GM18858 (cell line): ENCODE data around the gene ABHD12.

Experiments
- ATAC-seq: cut with Tn5 transposase; IDR thresholded peaks from one replicate; pipeline ENCODE4 v1.9.1; 2021; ENCODE audit not compliant: unreplicated experiment

ABHD12 gene

GRCh38 chr20:25280051-25280573 is 110.5 kb downstream of the ABHD12 start:
- ATAC-seq = no peak

GRCh38 chr20:25279403-25279802 is 111.2 kb downstream of the ABHD12 start:
- no peak for ATAC-seq

DNA sequence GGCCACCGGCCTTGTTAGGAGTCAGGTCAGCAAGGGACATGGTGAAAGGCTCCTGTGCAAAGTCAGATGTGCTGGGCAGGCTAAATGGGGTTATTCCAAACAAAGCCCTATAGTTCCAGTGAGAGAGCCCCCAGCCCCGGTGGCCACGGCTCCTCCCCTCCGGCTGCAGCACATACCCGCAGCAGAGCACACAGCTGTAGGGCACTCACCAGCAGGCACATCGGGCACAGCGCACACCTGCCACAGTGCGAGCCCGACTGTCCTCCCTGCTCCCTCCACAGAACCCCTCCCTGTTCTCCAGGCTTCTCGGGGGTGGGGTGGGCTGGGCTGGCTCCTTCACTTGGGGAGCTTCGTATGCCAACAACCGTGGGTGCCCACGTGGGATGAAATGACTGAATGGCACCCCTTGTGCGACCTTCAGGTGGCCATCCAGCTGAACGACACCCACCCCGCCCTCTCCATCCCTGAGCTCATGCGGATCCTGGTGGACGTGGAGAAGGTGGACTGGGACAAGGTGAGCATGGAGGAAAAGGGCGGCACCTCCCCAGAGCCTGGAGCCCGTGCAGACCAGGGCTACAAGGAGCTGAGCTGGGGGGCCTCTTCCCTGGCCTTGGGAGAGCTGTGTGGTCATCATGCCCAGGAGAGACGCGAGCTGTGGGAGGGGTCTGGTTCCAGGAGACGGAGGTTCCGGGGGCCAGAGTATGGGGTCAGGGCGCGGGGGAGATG is 111.8 kb downstream of the ABHD12 start:
- no peak for ATAC-seq

GRCh38 chr20:25277941-25278521 is 112.6 kb downstream of the ABHD12 start:
- ATAC-seq = no peak

- ATAC-seq = no peak
Measured at GRCh38 chr20:25277051-25277801, 113.4 kb downstream of the ABHD12 start.

GRCh38 chr20:25276533-25277050 is 114.0 kb downstream of the ABHD12 start:
- no peak for ATAC-seq

- ATAC-seq = no peak
Measured at GRCh38 chr20:25275813-25276532, 114.7 kb downstream of the ABHD12 start.

GRCh38 chr20:25274891-25275812 is 115.5 kb downstream of the ABHD12 start:
- no peak for ATAC-seq

DNA sequence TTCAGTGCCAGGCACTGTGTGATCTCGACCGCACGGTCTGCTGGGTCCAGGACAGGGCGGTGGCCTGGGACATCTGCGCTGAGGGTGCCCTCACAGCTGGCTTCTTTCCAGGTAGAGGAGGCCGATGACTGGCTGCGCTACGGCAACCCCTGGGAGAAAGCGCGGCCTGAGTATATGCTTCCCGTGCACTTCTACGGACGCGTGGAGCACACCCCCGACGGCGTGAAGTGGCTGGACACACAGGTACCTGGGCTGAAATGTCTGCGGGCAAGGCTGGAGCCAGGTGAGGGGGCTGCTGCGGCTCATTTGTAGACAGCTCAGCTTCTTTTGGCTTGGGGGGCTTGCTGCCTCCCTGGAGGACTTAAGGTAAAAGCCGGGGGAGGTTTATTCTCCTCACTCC is 116.2 kb downstream of the ABHD12 start:
- ATAC-seq = no peak

DNA sequence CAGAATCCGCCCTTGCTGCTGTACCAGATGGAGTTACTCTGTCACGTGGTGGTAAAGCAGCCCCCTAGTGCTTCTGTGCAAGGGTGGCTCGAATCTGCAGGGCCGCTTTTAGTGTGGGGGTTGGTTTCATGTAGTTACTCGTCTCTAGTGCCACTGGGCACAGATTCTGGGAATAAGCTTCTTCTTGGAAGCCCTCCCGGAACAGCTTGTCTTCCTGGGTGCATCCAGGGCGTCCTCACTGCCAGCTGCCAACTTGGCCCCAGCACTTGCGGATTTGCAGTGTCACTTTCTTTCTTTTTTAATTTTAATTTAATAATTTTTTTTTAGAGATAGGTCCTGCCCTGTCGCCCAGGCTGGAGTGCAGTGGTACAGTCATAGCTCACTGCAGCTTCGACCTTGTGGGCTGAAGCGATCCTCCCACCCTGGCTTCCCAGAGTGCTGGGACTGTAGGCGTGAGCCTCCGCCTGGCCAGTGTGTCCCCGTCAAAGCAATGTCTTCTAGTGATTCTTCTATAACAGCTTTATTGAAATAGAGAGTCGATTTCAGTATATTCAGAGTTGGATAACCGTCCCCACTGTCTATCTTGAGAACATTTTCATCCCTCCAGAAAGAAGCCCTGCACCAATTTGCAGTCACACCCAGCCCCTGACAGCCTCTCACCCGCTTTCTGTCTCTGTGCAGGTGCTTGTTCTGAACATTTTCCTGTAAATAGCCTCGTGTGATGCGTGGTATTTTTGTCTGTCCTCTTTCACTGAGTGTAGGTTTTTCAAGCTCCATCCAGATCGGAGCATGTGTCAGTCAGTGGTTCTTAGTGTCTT is 116.9 kb downstream of the ABHD12 start:
- no peak for ATAC-seq

GRCh38 chr20:25273046-25273445 is 117.6 kb downstream of the ABHD12 start:
- ATAC-seq = no peak

GRCh38 chr20:25272223-25273000 is 118.2 kb downstream of the ABHD12 start:
- ATAC-seq = no peak

- ATAC-seq = no peak
Measured at GRCh38 chr20:25271486-25272222, 119.0 kb downstream of the ABHD12 start.

GRCh38 chr20:25270829-25271251 is 119.8 kb downstream of the ABHD12 start:
- ATAC-seq = no peak

GRCh38 chr20:25269833-25270170 is 120.8 kb downstream of the ABHD12 start:
- no peak for ATAC-seq

DNA sequence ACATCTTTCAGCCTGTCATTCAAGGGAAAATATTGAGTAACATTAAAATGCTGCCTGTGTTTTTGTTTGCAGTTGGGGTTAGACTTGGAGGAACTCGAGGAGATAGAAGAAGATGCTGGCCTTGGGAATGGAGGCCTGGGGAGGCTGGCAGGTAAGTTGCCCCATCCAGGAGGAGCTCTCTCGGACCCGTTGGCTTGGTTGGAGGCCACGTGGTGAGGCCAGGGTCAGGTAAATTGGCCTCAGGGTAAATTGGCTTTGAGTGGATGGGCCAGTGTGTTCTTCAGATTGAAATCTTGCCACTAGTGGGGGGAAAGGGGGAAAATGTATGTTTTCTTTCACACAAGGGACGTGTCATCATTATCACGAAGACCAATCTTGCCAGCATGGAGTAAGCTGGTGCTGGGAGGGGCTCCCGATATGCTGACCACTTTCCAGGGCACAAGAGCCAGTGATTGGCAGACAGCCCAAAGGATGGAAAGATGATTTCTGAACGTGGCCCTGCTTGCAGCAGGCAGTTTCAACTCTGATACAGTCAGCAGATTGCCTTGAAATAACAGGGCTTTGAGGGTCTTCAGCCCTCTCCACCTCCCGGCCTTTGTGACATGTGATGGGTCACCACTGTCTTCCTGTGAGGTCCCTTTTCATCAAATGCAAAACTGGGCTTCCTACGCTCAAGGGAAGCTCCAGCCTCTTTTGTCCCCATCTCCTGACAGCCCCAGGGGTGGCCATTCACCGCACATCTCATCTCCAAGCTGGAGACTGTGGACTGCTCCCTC is 121.4 kb downstream of the ABHD12 start:
- ATAC-seq = no peak
